Thymus (tissue), 11 donors: ENCODE results near the gene SETBP1. TPM values are rescaled to one million over a fixed set of nuclear protein-coding genes. Genes with fewer than 3 reads are reported as not detected.
A peak's percentile ranks its signal among the peaks of the same experiment; 100 is the strongest.

Experiments
- DNase-seq, 9 donors: peaks; one replicate each; pipeline ENCODE4 v3.0.0-alpha.2; 2013; ENCODE audit warnings: low spot score in 9 of 9, low read depth in 6 of 9, missing footprints in 1 of 9
- H3K27ac ChIP-seq, 2 donors: one replicate each; pipeline ENCODE4 v1.5.1; 2013; ENCODE audit warnings: control low read depth in 1 of 2, low read depth in 1 of 2, low read length in 1 of 2, mild to moderate bottlenecking in 1 of 2, moderate library complexity in 1 of 2
- H3K27me3 ChIP-seq, 2 donors: one replicate each; pipeline ENCODE4 v1.5.1; 2013; ENCODE audit warnings: low read length in 1 of 2; ENCODE audit not compliant: control insufficient read depth in 2 of 2, insufficient read depth in 1 of 2
- H3K36me3 ChIP-seq, 2 donors: one replicate each; pipeline ENCODE4 v1.5.1; 2013; ENCODE audit warnings: low read length in 1 of 2, mild to moderate bottlenecking in 1 of 2, moderate library complexity in 1 of 2; ENCODE audit not compliant: control insufficient read depth in 2 of 2, insufficient read depth in 2 of 2
- H3K4me1 ChIP-seq, 2 donors: one replicate each; pipeline ENCODE4 v1.5.1; 2013; ENCODE audit warnings: low read length in 2 of 2; ENCODE audit not compliant: control insufficient read depth in 2 of 2, insufficient read depth in 2 of 2
- H3K4me3 ChIP-seq, 2 donors: one replicate each; pipeline ENCODE4 v1.5.1; 2013; ENCODE audit warnings: low read length in 2 of 2, control low read depth in 1 of 2, mild to moderate bottlenecking in 1 of 2
- H3K9me3 ChIP-seq, 2 donors: one replicate each; pipeline ENCODE4 v1.5.1; 2013; ENCODE audit warnings: low read length in 1 of 2, mild to moderate bottlenecking in 1 of 2; ENCODE audit not compliant: control insufficient read depth in 2 of 2, insufficient read depth in 1 of 2
- WGBS: extraction: QIAGEN DNeasy Blood & Tissue Kit; methylation state at CpG from one replicate; pipeline ENCODE4 v1.1.7; 2013; 5-methylcytosine and 5-hydroxymethylcytosine counted together
- polyA plus RNA-seq: library from polyadenylated mRNA; stranded (reverse); fragments of 200-250 nt; gene quantifications from one replicate; pipeline ENCODE4 v1.2.3, GENCODE V29; 2013
- total RNA-seq: library from RNA; stranded (reverse); fragments of 120-200 nt; gene quantifications from one replicate; pipeline ENCODE4 v1.2.4, GENCODE V29; 2013
- donor health status: healthy.

SETBP1 gene
- total and polyA plus RNA-seq, 2 donors: 3.3 to 8.5 TPM

- H3K4me3 ChIP-seq: no peak overlapping the region
- no peak overlapping the region for H3K27ac ChIP-seq
- no peaks in the 10 kb centered on the region for H3K27me3 ChIP-seq
- H3K9me3 ChIP-seq: no peaks in the 10 kb centered on the region
- no peaks in the 10 kb centered on the region for H3K36me3 ChIP-seq
- no peak for DNase-seq
- H3K4me1 ChIP-seq: no peaks in the 10 kb centered on the region
These were observed 219.1 kb downstream of the SETBP1 start for GRCh38 chr18:44899832-44900231.

GRCh38 chr18:44900627-44901026, 219.9 kb downstream of the SETBP1 start:
- H3K4me1 ChIP-seq: no peaks in the 10 kb centered on the region
- no peaks in the 10 kb centered on the region for H3K9me3 ChIP-seq
- H3K27me3 ChIP-seq: no peaks in the 10 kb centered on the region
- H3K36me3 ChIP-seq: no peaks in the 10 kb centered on the region
- no peak overlapping the region for H3K27ac ChIP-seq
- WGBS: 94% methylated on average over 3 of the region's 3 CpGs
- DNase-seq: no peak
- no peak overlapping the region for H3K4me3 ChIP-seq

GRCh38 chr18:44901283-44901682, 220.6 kb downstream of the SETBP1 start:
- no peaks in the 10 kb centered on the region for H3K27me3 ChIP-seq
- no peak overlapping the region for H3K27ac ChIP-seq
- H3K4me1 ChIP-seq: no peaks in the 10 kb centered on the region
- no peak for DNase-seq
- 94% methylated on average over 2 of the region's 2 CpGs for WGBS
- no peaks in the 10 kb centered on the region for H3K9me3 ChIP-seq
- H3K36me3 ChIP-seq: no peaks in the 10 kb centered on the region
- no peak overlapping the region for H3K4me3 ChIP-seq

- Histone ChIP-seq H3K9me3 (no peaks in the 10 kb centered on the region), H3K27ac (no peak overlapping the region), H3K4me1 (no peaks in the 10 kb centered on the region), H3K27me3 (no peaks in the 10 kb centered on the region), H3K36me3 (no peaks in the 10 kb centered on the region), H3K4me3 (no peak overlapping the region)
- DNase-seq: no peak
- 97% methylated on average over 2 of the region's 2 CpGs for WGBS
These were observed 222.6 kb downstream of the SETBP1 start for GRCh38 chr18:44903327-44903726.

GRCh38 chr18:44904768-44905167, 224.1 kb downstream of the SETBP1 start:
- no peaks in the 10 kb centered on the region for H3K36me3 ChIP-seq
- WGBS: 76% methylated on average over 2 of the region's 2 CpGs
- no peak overlapping the region for H3K4me3 ChIP-seq
- H3K4me1 ChIP-seq: peaks cover 0 to 5% of the 10 kb centered on the region in 2 donors
- H3K27me3 ChIP-seq: no peaks in the 10 kb centered on the region
- no peak for DNase-seq
- no peak overlapping the region for H3K27ac ChIP-seq
- no peaks in the 10 kb centered on the region for H3K9me3 ChIP-seq

- Histone ChIP-seq H3K4me1 (peaks cover 3 to 5% of the 10 kb centered on the region in 2 donors), H3K36me3 (no peaks in the 10 kb centered on the region), H3K27ac (no peak overlapping the region), H3K4me3 (no peak overlapping the region), H3K27me3 (no peaks in the 10 kb centered on the region), H3K9me3 (no peaks in the 10 kb centered on the region)
- peak in 1 of 9 donors; percentile 9 for DNase-seq
- WGBS: 3% methylated on average over 5 of the region's 5 CpGs
These were observed 228.6 kb downstream of the SETBP1 start for GRCh38 chr18:44909191-44909719.

GRCh38 chr18:44911260-44911659, 230.6 kb downstream of the SETBP1 start:
- H3K9me3 ChIP-seq: no peaks in the 10 kb centered on the region
- DNase-seq: no peak
- H3K4me1 ChIP-seq: peaks cover 3 to 5% of the 10 kb centered on the region in 2 donors
- H3K27me3 ChIP-seq: no peaks in the 10 kb centered on the region
- 99% methylated on average over 4 of the region's 4 CpGs for WGBS
- no peak overlapping the region for H3K4me3 ChIP-seq
- no peaks in the 10 kb centered on the region for H3K36me3 ChIP-seq
- no peak overlapping the region for H3K27ac ChIP-seq

GRCh38 chr18:44911773-44912172, 231.1 kb downstream of the SETBP1 start:
- Histone ChIP-seq H3K36me3 (no peaks in the 10 kb centered on the region), H3K4me1 (peaks cover 3 to 5% of the 10 kb centered on the region in 2 donors), H3K27me3 (no peaks in the 10 kb centered on the region), H3K9me3 (no peaks in the 10 kb centered on the region), H3K27ac (no peak overlapping the region), H3K4me3 (no peak overlapping the region)
- no peak for DNase-seq
- WGBS: 83% methylated on average over 3 of the region's 3 CpGs

GRCh38 chr18:44912740-44913478, 232.2 kb downstream of the SETBP1 start:
- no peaks in the 10 kb centered on the region for H3K27me3 ChIP-seq
- WGBS: 49% methylated on average over 6 of the region's 6 CpGs

More at GRCh38 chr18:44912740-44913478, 232.2 kb downstream of the SETBP1 start:
- Histone ChIP-seq H3K4me3 (no peak overlapping the region), H3K36me3 (no peaks in the 10 kb centered on the region), H3K4me1 (peaks cover 3 to 5% of the 10 kb centered on the region in 2 donors), H3K27ac (no peak overlapping the region), H3K9me3 (no peaks in the 10 kb centered on the region)
- DNase-seq: no peak
